Measurements from ENCODE around the gene ZNF256.

DNA sequence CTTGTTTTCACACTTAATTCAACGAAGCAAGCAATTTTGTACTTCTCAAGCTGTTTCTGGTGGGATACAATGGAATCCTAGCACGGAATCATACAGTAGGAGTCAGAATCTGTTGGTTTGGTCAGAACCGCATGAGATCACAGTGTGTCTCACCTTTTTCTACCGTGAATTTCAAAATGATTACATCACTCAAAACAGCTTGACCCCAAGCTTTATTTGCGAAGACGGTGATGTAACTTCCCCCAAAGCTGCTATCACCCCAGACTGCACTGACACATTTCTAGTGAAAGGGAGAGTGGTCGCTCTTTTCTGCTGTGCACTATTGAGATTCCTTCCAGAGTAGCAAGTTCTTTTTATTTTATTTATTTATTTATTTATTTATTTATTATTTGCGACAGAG, 17.3 kb upstream of the ZNF256 start:
- TF ChIP-seq, protein P1, sequence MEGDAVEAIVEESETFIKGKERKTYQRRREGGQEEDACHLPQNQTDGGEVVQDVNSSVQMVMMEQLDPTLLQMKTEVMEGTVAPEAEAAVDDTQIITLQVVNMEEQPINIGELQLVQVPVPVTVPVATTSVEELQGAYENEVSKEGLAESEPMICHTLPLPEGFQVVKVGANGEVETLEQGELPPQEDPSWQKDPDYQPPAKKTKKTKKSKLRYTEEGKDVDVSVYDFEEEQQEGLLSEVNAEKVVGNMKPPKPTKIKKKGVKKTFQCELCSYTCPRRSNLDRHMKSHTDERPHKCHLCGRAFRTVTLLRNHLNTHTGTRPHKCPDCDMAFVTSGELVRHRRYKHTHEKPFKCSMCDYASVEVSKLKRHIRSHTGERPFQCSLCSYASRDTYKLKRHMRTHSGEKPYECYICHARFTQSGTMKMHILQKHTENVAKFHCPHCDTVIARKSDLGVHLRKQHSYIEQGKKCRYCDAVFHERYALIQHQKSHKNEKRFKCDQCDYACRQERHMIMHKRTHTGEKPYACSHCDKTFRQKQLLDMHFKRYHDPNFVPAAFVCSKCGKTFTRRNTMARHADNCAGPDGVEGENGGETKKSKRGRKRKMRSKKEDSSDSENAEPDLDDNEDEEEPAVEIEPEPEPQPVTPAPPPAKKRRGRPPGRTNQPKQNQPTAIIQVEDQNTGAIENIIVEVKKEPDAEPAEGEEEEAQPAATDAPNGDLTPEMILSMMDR (IDR thresholded peaks at IDR 0.05 in 4 of 5, conservative IDR thresholded peaks at IDR 0.05 in 1 of 5), result no peak
- TF ChIP-seq POLR2A (IDR thresholded peaks at IDR 0.05), result no peak

All from gastrocnemius medialis (tissue), 4 donors.